CD4-positive, alpha-beta T cell treated with Interleukin-4 for 4 hours (primary cell): ENCODE results near the gene PRMT1.

Experiments
- DNase-seq: peaks from one replicate; pipeline ENCODE4 v3.0.0-alpha.2; 2020

Gene PRMT1

DNA sequence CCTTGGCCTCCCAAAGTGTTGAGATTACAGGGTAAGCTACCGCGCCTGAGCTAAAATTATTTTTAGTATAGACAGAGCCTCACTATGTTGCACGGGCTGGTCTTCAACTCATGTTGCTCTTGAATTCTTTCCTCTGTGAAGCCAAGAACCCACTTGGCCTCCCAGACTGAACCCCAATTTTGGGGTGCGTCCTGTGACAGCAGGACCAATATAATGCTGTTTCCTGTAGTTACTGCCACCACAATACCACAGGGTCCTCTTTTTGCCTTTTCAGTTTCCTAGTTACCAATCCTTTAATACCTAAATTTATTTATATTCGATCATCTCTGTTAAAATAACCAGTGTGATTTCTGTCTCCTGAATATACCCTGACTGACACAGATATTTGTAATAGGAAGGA, 53.1 kb downstream of the PRMT1 start:
- no peak for DNase-seq
